ENCODE data around the gene ERBB4.

GRCh38 chr2:212119591-212119990 is 419.0 kb downstream of the ERBB4 start:
- TF ChIP-seq CTCF (conservative IDR thresholded peaks at IDR 0.05; ENCODE audit: low read length), result no peak
- no peak for TF ChIP-seq EZH2phosphoT487 (IDR thresholded peaks at IDR 0.05; ENCODE audit: borderline replicate concordance)
